Measurements from ENCODE around the gene BRF1. TPM values are rescaled to one million over a fixed set of nuclear protein-coding genes. Genes with fewer than 3 reads are reported as not detected.

Gene BRF1
- total and polyA plus RNA-seq, 2 of the 8 experiments (the other 6 are each of a cell fraction or from before 2014, with no cell fraction given): 7.7 to 18.3 TPM

GRCh38 chr14:105333613-105334364 lies 33.0 kb upstream of the BRF1 start:
- Histone ChIP-seq H3K4me3 (ENCODE audit: extremely low read depth in 1 of 4, insufficient read depth in 2 of 4, low read depth in 3 of 4, low read length in 4 of 4) (no peak overlapping the region), H3K79me2 (ENCODE audit: control insufficient read depth in 1 of 2, insufficient read depth in 2 of 2, low read length in 2 of 2) (peaks cover 0 to 63% of the 10 kb centered on the region in 2 experiments; a peak in 2 of 4 replicates), H4K20me1 (replicated peaks in 1 of 2; ENCODE audit: control insufficient read depth in 1 of 2, insufficient read depth in 2 of 2, low read length in 2 of 2) (peaks cover 26 to 52% of the 10 kb centered on the region in 2 experiments), H3K79me1 (ENCODE audit: low read depth, low read length) (peaks cover 43% of the 10 kb centered on the region), H4K5ac (ENCODE audit: insufficient read length, low read depth, low read length) (no peak overlapping the region), H3K36me3 (ENCODE audit: control insufficient read depth in 2 of 4, insufficient read depth in 4 of 4, low read length in 3 of 4) (no peaks in the 10 kb centered on the region), H4K8ac (ENCODE audit: extremely low read depth, insufficient read depth, low read length) (no peak overlapping the region), H3K27ac (ENCODE audit: low read depth, low read length) (no peak overlapping the region), H3K9ac (replicated peaks in 1 of 4; ENCODE audit: extremely low read depth in 1 of 4, low read depth in 3 of 4, low read length in 3 of 4) (no peak overlapping the region), H3K18ac (ENCODE audit: extremely low read depth, low read length) (no peak overlapping the region), H3K9me3 (ENCODE audit: insufficient read depth in 2 of 2, low read depth in 1 of 2, low read length in 1 of 2) (no peaks in the 10 kb centered on the region), H3K4me1 (replicated peaks in 1 of 4; ENCODE audit: control insufficient read depth in 3 of 4, insufficient read depth in 4 of 4, low read length in 3 of 4) (peaks cover 2 to 17% (median 8%) of the 10 kb centered on the region in 4 experiments; a peak in 6 of 7 replicates), H3K56ac (replicated peaks; ENCODE audit: insufficient read length, low read depth, low read length) (no peak overlapping the region), H2BK120ac (replicated peaks; ENCODE audit: low read depth, low read length) (no peak overlapping the region), H2BK15ac (ENCODE audit: low read length) (no peak overlapping the region), H4K91ac (replicated peaks; ENCODE audit: insufficient read length, low read length) (no peak overlapping the region), H2BK12ac (ENCODE audit: low read depth, low read length) (no peak overlapping the region), H2AK5ac (ENCODE audit: low read depth, low read length) (no peak overlapping the region), H3K23ac (ENCODE audit: insufficient read length) (no peak overlapping the region), H3K14ac (ENCODE audit: insufficient read length) (no peak overlapping the region), H2BK5ac (ENCODE audit: low read depth, low read length) (no peak overlapping the region), H3K27me3 (replicated peaks in 1 of 4; ENCODE audit: control insufficient read depth in 3 of 4, extremely low read depth in 1 of 4, insufficient read depth in 3 of 4, low read length in 3 of 4) (no peaks in the 10 kb centered on the region), H3K4me2 (ENCODE audit: insufficient read depth in 1 of 2, low read depth in 2 of 2, low read length in 2 of 2) (no peak overlapping the region), H2BK20ac (ENCODE audit: low read length) (no peak overlapping the region), H2AFZ (ENCODE audit: low read length) (no peak overlapping the region), H3K4ac (replicated peaks; ENCODE audit: insufficient read length, low read depth, low read length) (no peak overlapping the region), H3K23me2 (ENCODE audit: low read depth, low read length) (no peaks in the 10 kb centered on the region)
- 94% methylated on average over 18 of the region's 18 CpGs; no CpG with 5 or more reads in 1 of the 2 experiments for WGBS, 2 experiments (ENCODE audit: extremely low coverage in 1 of 2, insufficient coverage in 1 of 2, insufficient read length in 1 of 2, insufficient replicate concordance in 2 of 2, low coverage in 1 of 2, low lambda C conversion rate in 2 of 2, missing lambda C conversion rate in 1 of 2)
- ChIA-PET CTCF (ENCODE audit: partially characterized antibody) (interaction anchor here (0.7 to 2.2 kb wide), 24 partner anchors 9 to 147 kb away, joined by 3 to 15 read pairs (median 4); no protein-coding TSS in a partner anchor), POLR2A (ENCODE audit: partially characterized antibody) (no interaction called here)
- DNase-seq (ENCODE audit: low read depth in 1 of 2, low spot score in 2 of 2) (no peak), FAIRE-seq (no peak)
- no peak for TF ChIP-seq BRCA1 (IDR thresholded peaks at IDR 0.05; ENCODE audit: low read depth, low read length)
- TF ChIP-seq CHD2 (IDR thresholded peaks at IDR 0.05; ENCODE audit: low read length): no peak
- no peak for TF ChIP-seq MAX (IDR thresholded peaks at IDR 0.05)
- TF ChIP-seq TEAD4 (IDR thresholded peaks at IDR 0.05; ENCODE audit: low read depth, low read length): no peak
- no peak for TF ChIP-seq SAP30 (IDR thresholded peaks at IDR 0.05; ENCODE audit: insufficient read depth, insufficient replicate concordance, low read length)
- no peak for TF ChIP-seq BACH1 (IDR thresholded peaks at IDR 0.05; ENCODE audit: low read length)
- no peak for TF ChIP-seq JUND (IDR thresholded peaks at IDR 0.05; ENCODE audit: low read length)
- no peak for TF ChIP-seq CREB1 (IDR thresholded peaks at IDR 0.05)
- no peak for TF ChIP-seq TBP (IDR thresholded peaks at IDR 0.05; ENCODE audit: low read depth, low read length)
- no peak for TF ChIP-seq USF2 (IDR thresholded peaks at IDR 0.05; ENCODE audit: low read length)
- TF ChIP-seq TAF1 (IDR thresholded peaks at IDR 0.05; ENCODE audit: low read depth, low read length): no peak
- no peak for TF ChIP-seq RXRA (IDR thresholded peaks at IDR 0.05; ENCODE audit: insufficient read depth, low read depth, low read length)
